SK-N-SH (cell line): Measurements from ENCODE around the gene CCDC197. TPM values are rescaled to one million over a fixed set of nuclear protein-coding genes. Genes with fewer than 3 reads are reported as not detected.

Source experiments
- CTCF ChIA-PET: fragments of 300-600, 350-600 bp; formaldehyde crosslinking; extraction: SDS; loops from one replicate; lab custom pipeline; 2021; lab: Yijun Ruan, JAX
- POLR2A ChIA-PET: fragments of 350-600 bp; sonication (Branson Sonifier 250); formaldehyde crosslinking; extraction: SDS; loops from one replicate; lab custom pipeline; 2020; ENCODE audit warnings: antibody characterized with exemption, inconsistent platforms; lab: Yijun Ruan, JAX
- DNase-seq: peaks from one replicate; pipeline ENCODE4 v3.0.0; 2012
- H2AFZ ChIP-seq: fragments of 200-600 bp; sonication (generic); 2 replicates; pipeline ENCODE4 v1.8.1; 2016; ENCODE audit warnings: antibody characterized with exemption, mild to moderate bottlenecking, low read depth
- H3F3A ChIP-seq: fragments of 200-600 bp; sonication (generic); replicated peaks from 2 replicates; pipeline ENCODE3; 2016; ENCODE audit warnings: antibody characterized with exemption, mild to moderate bottlenecking; ENCODE audit not compliant: insufficient read depth
- H3K27ac ChIP-seq, 2 experiments: fragments of 200-500 bp in 1 of 2; fragments of 200-600 bp in 1 of 2; sonication (Bioruptor generic) in 1 of 2; sonication (generic), shearing (Covaris generic) in 1 of 2; 2 replicates each; pipeline versions ENCODE4 v1.5.1 to v1.6.1; 2014 to 2016; ENCODE audit warnings: low read depth in 2 of 2, inconsistent platforms in 1 of 2, low read length in 1 of 2, mild to moderate bottlenecking in 1 of 2, mixed read lengths in 1 of 2
- H3K27me3 ChIP-seq: fragments of 200-600 bp; sonication (generic), shearing (Covaris generic); 2 replicates; pipeline ENCODE4 v1.6.1; 2016; ENCODE audit warnings: mixed run types; ENCODE audit not compliant: insufficient read depth
- H3K36me3 ChIP-seq, 2 experiments: fragments of 200-500 bp in 1 of 2; fragments of 200-600 bp in 1 of 2; sonication (Bioruptor generic) in 1 of 2; sonication (generic) in 1 of 2; replicated peaks in 1 of 2; 2 replicates each; pipeline versions ENCODE3 to v1.5.1; 2014 to 2016; ENCODE audit warnings: low read length in 1 of 2, mild to moderate bottlenecking in 1 of 2; ENCODE audit not compliant: insufficient read depth in 2 of 2, control insufficient read depth in 1 of 2
- H3K4me1 ChIP-seq, 2 experiments: fragments of 200-500 bp in 1 of 2; fragments of 200-600 bp in 1 of 2; sonication (Bioruptor generic) in 1 of 2; sonication (generic), shearing (Covaris generic) in 1 of 2; 2 replicates each; pipeline versions ENCODE4 v1.5.1 to v1.6.1; 2014 to 2016; ENCODE audit warnings: low read depth in 1 of 2, low read length in 1 of 2, mixed run types in 1 of 2; ENCODE audit not compliant: insufficient read depth in 2 of 2, control insufficient read depth in 1 of 2
- H3K4me2 ChIP-seq: fragments of 200-600 bp; sonication (generic), shearing (Covaris generic); 2 replicates; pipeline ENCODE4 v1.6.1; 2017; ENCODE audit warnings: mixed run types
- H3K4me3 ChIP-seq, 2 experiments: fragments of 200-500 bp in 1 of 2; fragments of 200-600 bp in 1 of 2; sonication (Bioruptor generic) in 1 of 2; sonication (generic), shearing (Covaris generic) in 1 of 2; 2 replicates each; pipeline versions ENCODE4 v1.5.1 to v1.8.1; 2014 to 2016; ENCODE audit warnings: low read depth in 2 of 2, inconsistent platforms in 1 of 2, low read length in 1 of 2, mild to moderate bottlenecking in 1 of 2, mixed read lengths in 1 of 2, moderate library complexity in 1 of 2
- H3K79me2 ChIP-seq: fragments of 200-600 bp; sonication (generic); 2 replicates; pipeline ENCODE4 v1.8.1; 2017; ENCODE audit warnings: mild to moderate bottlenecking; ENCODE audit not compliant: insufficient read depth
- H3K9ac ChIP-seq: fragments of 200-600 bp; sonication (generic); 2 replicates; pipeline ENCODE4 v1.6.1; 2017; ENCODE audit warnings: mixed run types
- H3K9me2 ChIP-seq: fragments of 200-600 bp; sonication (generic); 2 replicates; pipeline ENCODE4 v1.6.1; 2017; ENCODE audit warnings: mixed run types
- H3K9me3 ChIP-seq: fragments of 200-600 bp; sonication (generic); 2 replicates; pipeline ENCODE4 v1.6.1; 2017; ENCODE audit warnings: mixed run types, mild to moderate bottlenecking, moderate library complexity
- H4K20me1 ChIP-seq: fragments of 200-600 bp; sonication (generic); 2 replicates; pipeline ENCODE4 v1.6.1; 2017; ENCODE audit warnings: mild to moderate bottlenecking, mixed run types; ENCODE audit not compliant: insufficient read depth
- CHD2 ChIP-seq: fragments of 150-350 bp; IDR thresholded peaks from 2 replicates; pipeline ENCODE4 v1.6.1; 2018; ENCODE audit warnings: low read length; ENCODE audit not compliant: partially characterized antibody
- CTCF ChIP-seq: fragments of 200-600 bp; sonication (generic); IDR thresholded peaks from 2 replicates; pipeline ENCODE4 v1.6.1; 2017; ENCODE audit warnings: antibody characterized with exemption, mild to moderate bottlenecking, moderate library complexity
- EZH2phosphoT487 ChIP-seq: fragments of 200-600 bp; sonication (generic); IDR thresholded peaks from 2 replicates; pipeline ENCODE4 v1.6.1; 2017; ENCODE audit warnings: low read depth, mixed run types, mild to moderate bottlenecking, antibody characterized with exemption, moderate library complexity, borderline replicate concordance
- FOXM1 ChIP-seq: IDR thresholded peaks from 2 replicates; pipeline ENCODE4 v1.4.0; 2012; ENCODE audit warnings: low read depth, mild to moderate bottlenecking
- GATA2 ChIP-seq: sonication (generic); formaldehyde crosslinking; IDR thresholded peaks from 2 replicates; pipeline ENCODE4 v1.5.0; 2020; ENCODE audit warnings: mild to moderate bottlenecking, missing genetic modification reagents
- IRF3 ChIP-seq: fragments of 150-350 bp; IDR thresholded peaks from 2 replicates; pipeline ENCODE4 v1.6.1; 2016; ENCODE audit warnings: mild to moderate bottlenecking, low read depth, low read length
- JUND ChIP-seq: IDR thresholded peaks from 2 replicates; pipeline ENCODE4 v1.4.0; 2012
- MXI1 ChIP-seq: IDR thresholded peaks from 2 replicates; pipeline ENCODE4 v1.6.1; 2012; ENCODE audit warnings: mild to moderate bottlenecking, low read depth, low read length, improper control_type of control experiment
- NFIC ChIP-seq: IDR thresholded peaks from 2 replicates; pipeline ENCODE4 v1.4.0; 2012; ENCODE audit warnings: borderline replicate concordance
- NRF1 ChIP-seq: IDR thresholded peaks from 2 replicates; pipeline ENCODE4 v1.6.1; 2012; ENCODE audit warnings: low read depth, mild to moderate bottlenecking, low read length
- RAD21 ChIP-seq: IDR thresholded peaks from 2 replicates; pipeline ENCODE4 v1.6.1; 2012; ENCODE audit warnings: mild to moderate bottlenecking, low read length
- SIN3A ChIP-seq: IDR thresholded peaks from 2 replicates; pipeline ENCODE4 v1.6.1; 2012; ENCODE audit warnings: low read depth, mild to moderate bottlenecking, low read length, moderate library complexity, borderline replicate concordance
- SMC3 ChIP-seq: IDR thresholded peaks from 2 replicates; pipeline ENCODE4 v1.6.1; 2012; ENCODE audit warnings: low read depth, low read length, improper control_type of control experiment
- USF1 ChIP-seq: IDR thresholded peaks from 2 replicates; pipeline ENCODE4 v1.4.0; 2012; ENCODE audit warnings: low read depth, borderline replicate concordance
- ZBTB33 ChIP-seq: IDR thresholded peaks from 2 replicates; pipeline ENCODE4 v1.4.0; 2012; ENCODE audit warnings: low read depth, borderline replicate concordance
- WGBS: methylation state at CpG from one replicate; pipeline ENCODE4 v1.1.6; 2017; ENCODE audit warnings: low lambda C conversion rate; 5-methylcytosine and 5-hydroxymethylcytosine counted together
- polyA plus RNA-seq, 3 experiments: library from polyadenylated mRNA; depleted of rRNA; stranded (reverse); fragments of >200 nt; gene quantifications; 2 replicates each; pipeline ENCODE4 v1.2.3, GENCODE V29; 2012

Gene CCDC197
- polyA plus RNA-seq, 1 of the 3 experiments (the other 2 are of a cell fraction): not detected

- no peak overlapping the region for H3K4me3 ChIP-seq
- no peak overlapping the region for H3K27ac ChIP-seq
- H3K9me2 ChIP-seq: no peaks in the 10 kb centered on the region
- peaks cover 0 to 18% of the 10 kb centered on the region in 2 experiments; a peak in 2 of 4 replicates for H3K4me1 ChIP-seq
- ChIA-PET CTCF (interaction anchor here (0.6 to 8.3 kb wide), 12 partner anchors 8 to 147 kb away, joined by 3 to 100 read pairs (median 13); partner anchors contain the start of gene IFI27L2), POLR2A (interaction anchor here (0.6 kb wide), 1 partner anchor 117 kb away, joined by 4 read pairs; no protein-coding TSS in a partner anchor)
- TF ChIP-seq SMC3 (no peak), IRF3 (no peak), JUND (no peak), NRF1 (no peak), FOXM1 (no peak)
- WGBS: 89% methylated on average over 5 of the region's 6 CpGs
- H2AFZ ChIP-seq: no peak overlapping the region
- H3K9ac ChIP-seq: no peak overlapping the region
- H3K36me3 ChIP-seq: peaks cover 27 to 91% of the 10 kb centered on the region in 2 experiments
- H3K4me2 ChIP-seq: no peak overlapping the region
- no peaks in the 10 kb centered on the region for H3K27me3 ChIP-seq
- no peaks in the 10 kb centered on the region for H4K20me1 ChIP-seq
- no peak for DNase-seq
- H3K79me2 ChIP-seq: no peaks in the 10 kb centered on the region
- no peaks in the 10 kb centered on the region for H3F3A ChIP-seq
- no peaks in the 10 kb centered on the region for H3K9me3 ChIP-seq
Measured at GRCh38 chr14:94050231-94050880, 53.3 kb downstream of the CCDC197 start.

GRCh38 chr14:94051115-94051514, 54.0 kb downstream of the CCDC197 start:
- no peak for DNase-seq
- WGBS: 80% methylated on average over 9 of the region's 9 CpGs
- Histone ChIP-seq H3K9me2 (no peaks in the 10 kb centered on the region), H3K4me1 (peaks cover 0 to 18% of the 10 kb centered on the region in 2 experiments; a peak in 2 of 4 replicates), H3K36me3 (peaks cover 30 to 91% of the 10 kb centered on the region in 2 experiments), H3K27ac (no peak overlapping the region), H3K79me2 (no peaks in the 10 kb centered on the region), H3K4me3 (no peak overlapping the region)
- TF ChIP-seq EZH2phosphoT487 (no peak), NFIC (no peak), SMC3 (peak; percentile 52), USF1 (no peak), CHD2 (no peak), MXI1 (no peak), GATA2 (CRISPR knock-in tag) (no peak), ZBTB33 (no peak), RAD21 (peak; percentile 44), CTCF (peak; percentile 49), SIN3A (no peak), IRF3 (no peak)
- TF ChIP-seq, all 33 proteins: peak for 3
- no peaks in the 10 kb centered on the region for H3K27me3 ChIP-seq
- H3F3A ChIP-seq: no peaks in the 10 kb centered on the region
- CTCF ChIA-PET: interaction anchor here (0.6 to 8.3 kb wide), 15 partner anchors 9 to 147 kb away, joined by 3 to 100 read pairs (median 8); partner anchors contain the start of gene IFI27L2
- H2AFZ ChIP-seq: no peak overlapping the region
- POLR2A ChIA-PET: interaction anchor here (0.6 kb wide), 1 partner anchor 118 kb away, joined by 4 read pairs; no protein-coding TSS in a partner anchor
- no peak overlapping the region for H3K4me2 ChIP-seq
- no peaks in the 10 kb centered on the region for H4K20me1 ChIP-seq
- no peaks in the 10 kb centered on the region for H3K9me3 ChIP-seq
- H3K9ac ChIP-seq: no peak overlapping the region
